PC-3 (cell line): ENCODE results near the gene FARS2. TPM values are rescaled to one million over a fixed set of nuclear protein-coding genes. Genes with fewer than 3 reads are reported as not detected.
A peak's percentile ranks its signal among the peaks of the same experiment; 100 is the strongest.

ENCODE experiments used
- ATAC-seq: fragments of 200-7000 bp; cut with Tn5 transposase; 2 replicates; pipeline ENCODE4 v1.9.1; 2020; ENCODE audit warnings: mild to moderate bottlenecking, moderate library complexity
- BruUV-seq: library from RNA; stranded (reverse); fragments of 400-500 nt; replicated peaks from 2 replicates; lab custom pipeline; 2021; lab: Mats Ljungman, UMichigan
- CTCF ChIA-PET: fragments of 300-600 bp; sonication (Branson Sonifier 250); formaldehyde crosslinking; loops from one replicate; lab custom pipeline; 2022; ENCODE audit warnings: antibody characterized with exemption; lab: Charles Lee
- POLR2A ChIA-PET: fragments of 300-600 bp; sonication (Branson Sonifier 250); formaldehyde crosslinking; loops from one replicate; lab custom pipeline; 2022; ENCODE audit warnings: antibody characterized with exemption; ENCODE audit not compliant: unreplicated experiment; lab: Charles Lee
- DNase-seq: peaks from one replicate; pipeline ENCODE4 v3.0.0-alpha.2; 2015
- H2AFZ ChIP-seq: fragments of 300-600 bp; sonication (generic); 2 replicates; pipeline ENCODE4 v1.6.0; 2016; ENCODE audit warnings: antibody characterized with exemption, low read length
- H3F3A ChIP-seq: fragments of 300-600 bp; sonication (generic); one replicate; pipeline ENCODE4 v1.6.0; 2017; ENCODE audit warnings: antibody characterized with exemption, low read length, control low read depth, mild to moderate bottlenecking; ENCODE audit not compliant: unreplicated experiment
- H3K27ac ChIP-seq: fragments of 300-600 bp; sonication (generic); 2 replicates; pipeline ENCODE4 v1.5.1; 2016; ENCODE audit warnings: mild to moderate bottlenecking, low read length
- H3K27me3 ChIP-seq: fragments of 300-600 bp; sonication (generic); 2 replicates; pipeline ENCODE4 v1.6.1; 2016; ENCODE audit warnings: low read length, mixed read lengths
- H3K36me3 ChIP-seq: fragments of 300-600 bp; sonication (generic); 2 replicates; pipeline ENCODE4 v1.6.1; 2016; ENCODE audit warnings: low read depth, mixed run types, low read length, mixed read lengths
- H3K4me1 ChIP-seq: fragments of 300-600 bp; sonication (generic); 2 replicates; pipeline ENCODE4 v1.5.1; 2016; ENCODE audit warnings: low read length; ENCODE audit not compliant: insufficient read depth
- H3K4me2 ChIP-seq: fragments of 300-600 bp; sonication (generic); 2 replicates; pipeline ENCODE4 v1.6.0; 2016; ENCODE audit warnings: low read length
- H3K4me3 ChIP-seq: fragments of 300-600 bp; sonication (generic); 2 replicates; pipeline ENCODE4 v1.5.1; 2016; ENCODE audit warnings: mild to moderate bottlenecking, low read length, mixed read lengths
- H3K79me2 ChIP-seq: fragments of 300-600 bp; sonication (generic); 2 replicates; pipeline ENCODE4 v1.6.1; 2017; ENCODE audit warnings: low read length, mixed read lengths
- H3K9ac ChIP-seq: fragments of 300-600 bp; sonication (generic); 2 replicates; pipeline ENCODE4 v1.6.0; 2016; ENCODE audit warnings: mild to moderate bottlenecking, low read length
- H3K9me2 ChIP-seq: fragments of 300-600 bp; sonication (generic); replicated peaks from 2 replicates; pipeline ENCODE4 v1.6.1; 2016; ENCODE audit warnings: mixed run types, low read length, mixed read lengths
- H3K9me3 ChIP-seq: fragments of 300-600 bp; sonication (generic); 2 replicates; pipeline ENCODE4 v1.6.1; 2016; ENCODE audit warnings: low read length, mixed read lengths
- H4K20me1 ChIP-seq: fragments of 300-600 bp; sonication (generic); 2 replicates; pipeline ENCODE4 v1.6.1; 2016; ENCODE audit warnings: low read length, mixed read lengths
- CTCF ChIP-seq: fragments of 300-600 bp; sonication (generic); conservative IDR thresholded peaks from 2 replicates; pipeline ENCODE4 v1.5.1; 2017; ENCODE audit warnings: antibody characterized with exemption, low read depth, mild to moderate bottlenecking, low read length
- EZH2 ChIP-seq: fragments of 300-600 bp; sonication (generic); IDR thresholded peaks from one replicate; pipeline ENCODE4 v1.6.1; 2017; ENCODE audit warnings: antibody characterized with exemption, mild to moderate bottlenecking, low read length; ENCODE audit not compliant: unreplicated experiment
- EZH2phosphoT487 ChIP-seq: fragments of 300-600 bp; sonication (generic); IDR thresholded peaks from 2 replicates; pipeline ENCODE4 v1.6.1; 2018; ENCODE audit warnings: mild to moderate bottlenecking, antibody characterized with exemption, low read length, borderline replicate concordance
- intact Hi-C: fragments of 100-400 bp; cut with micrococcal nuclease; formaldehyde crosslinking; loops from 2 replicates; pipeline ENCODE4 v1.9.0; 2023
- total RNA-seq: library from RNA; depleted of rRNA; stranded (reverse); fragments of >200 nt; gene quantifications from 2 replicates; pipeline ENCODE4 v1.2.3, GENCODE V29; 2014

The FARS2 gene
- total RNA-seq, 1 experiment from 2014 or later = 23.0 TPM

- no peaks in the 10 kb centered on the region for H3K79me2 ChIP-seq
- no TSS peak for BruUV-seq
- ChIA-PET POLR2A (no interaction called here), CTCF (no interaction called here)
- H3K4me1 ChIP-seq = peaks cover 9% of the 10 kb centered on the region; the same call in 1 of the 2 replicates
- H3K36me3 ChIP-seq = no peaks in the 10 kb centered on the region
- H3F3A ChIP-seq = no peaks in the 10 kb centered on the region
- no peak overlapping the region for H3K27ac ChIP-seq
- TF ChIP-seq CTCF (no peak), EZH2 (no peak), EZH2phosphoT487 (no peak)
- no peaks in the 10 kb centered on the region for H3K27me3 ChIP-seq
- no peak for DNase-seq
- H3K4me2 ChIP-seq = no peak overlapping the region
- intact Hi-C loops = no loop called here
- H3K4me3 ChIP-seq = no peak overlapping the region
- H3K9me3 ChIP-seq = no peaks in the 10 kb centered on the region
- no peak overlapping the region for H2AFZ ChIP-seq
- H3K9me2 ChIP-seq = no peaks in the 10 kb centered on the region
- no peak overlapping the region for H3K9ac ChIP-seq
- no peak for ATAC-seq
- H4K20me1 ChIP-seq = no peaks in the 10 kb centered on the region
Observed at GRCh38 chr6:5359417-5359816, 98.1 kb downstream of the FARS2 start.

GRCh38 chr6:5361396-5361795, 100.1 kb downstream of the FARS2 start:
- Histone ChIP-seq H4K20me1 (no peaks in the 10 kb centered on the region), H3K4me3 (no peak overlapping the region), H3K4me2 (no peak overlapping the region), H3K9ac (no peak overlapping the region), H3K9me3 (no peaks in the 10 kb centered on the region), H3F3A (no peaks in the 10 kb centered on the region), H3K79me2 (no peaks in the 10 kb centered on the region), H3K4me1 (peaks cover 9% of the 10 kb centered on the region; the same call in 1 of the 2 replicates), H3K27ac (no peak overlapping the region), H2AFZ (no peak overlapping the region), H3K36me3 (no peaks in the 10 kb centered on the region), H3K27me3 (no peaks in the 10 kb centered on the region), H3K9me2 (no peaks in the 10 kb centered on the region)
- DNase-seq = peak; percentile 68
- intact Hi-C loops = no loop called here
- no TSS peak for BruUV-seq
- ChIA-PET CTCF (no interaction called here), POLR2A (no interaction called here)
- ATAC-seq = peak; percentile 92
- TF ChIP-seq EZH2 (no peak), EZH2phosphoT487 (no peak), CTCF (no peak)

- BruUV-seq = no TSS peak
- H3K4me1 ChIP-seq = peaks cover 9% of the 10 kb centered on the region; the same call in 1 of the 2 replicates
- no peaks in the 10 kb centered on the region for H3K9me3 ChIP-seq
- H4K20me1 ChIP-seq = no peaks in the 10 kb centered on the region
- ATAC-seq (no peak), DNase-seq (no peak)
- H3F3A ChIP-seq = no peaks in the 10 kb centered on the region
- intact Hi-C loops = no loop called here
- no peak overlapping the region for H3K27ac ChIP-seq
- H2AFZ ChIP-seq = no peak overlapping the region
- ChIA-PET CTCF (no interaction called here), POLR2A (no interaction called here)
- no peak overlapping the region for H3K9ac ChIP-seq
- no peak overlapping the region for H3K4me2 ChIP-seq
- no peaks in the 10 kb centered on the region for H3K27me3 ChIP-seq
- no peaks in the 10 kb centered on the region for H3K79me2 ChIP-seq
- no peaks in the 10 kb centered on the region for H3K9me2 ChIP-seq
- TF ChIP-seq EZH2 (no peak), EZH2phosphoT487 (no peak), CTCF (no peak)
- H3K4me3 ChIP-seq = no peak overlapping the region
- H3K36me3 ChIP-seq = no peaks in the 10 kb centered on the region
Observed at GRCh38 chr6:5365436-5366195, 104.3 kb downstream of the FARS2 start.
